ENCODE data around the gene RANBP3.
"Not testable (repeated sequence)": the region's sequence is repeated elsewhere in the genome, so short reads cannot be mapped to it uniquely, and the experiment has no call there.

The RANBP3 gene

GRCh38 chr19:6015841-6016545 is 38.1 kb upstream of the RANBP3 start:
- Histone ChIP-seq H3K36me3 (ENCODE audit: insufficient read depth, low read length) (peaks cover 19% of the 10 kb centered on the region), H3K4me1 (ENCODE audit: insufficient read depth, low read length) (peaks cover 9% of the 10 kb centered on the region), H3K4me3 (ENCODE audit: low read length) (no peak overlapping the region), H3K27me3 (ENCODE audit: insufficient read depth, low read length) (no peaks in the 10 kb centered on the region), H2AFZ (ENCODE audit: low read depth, low read length) (no peak overlapping the region), H3K9me3 (ENCODE audit: low read length) (no peaks in the 10 kb centered on the region)

- Histone ChIP-seq H2AFZ (ENCODE audit: low read depth, low read length) (no peak overlapping the region), H3K4me3 (ENCODE audit: low read length) (no peak overlapping the region), H3K36me3 (ENCODE audit: insufficient read depth, low read length) (peaks cover 23% of the 10 kb centered on the region), H3K9me3 (ENCODE audit: low read length) (no peaks in the 10 kb centered on the region), H3K27me3 (ENCODE audit: insufficient read depth, low read length) (no peaks in the 10 kb centered on the region), H3K4me1 (ENCODE audit: insufficient read depth, low read length) (peaks cover 9% of the 10 kb centered on the region)
Measured at GRCh38 chr19:6014551-6015135, 36.7 kb upstream of the RANBP3 start.

GRCh38 chr19:6012426-6013170 is 34.7 kb upstream of the RANBP3 start:
- Histone ChIP-seq H3K9me3 (ENCODE audit: low read length) (no peaks in the 10 kb centered on the region), H2AFZ (ENCODE audit: low read depth, low read length) (no peak overlapping the region), H3K4me1 (ENCODE audit: insufficient read depth, low read length) (peaks cover 9% of the 10 kb centered on the region), H3K36me3 (ENCODE audit: insufficient read depth, low read length) (peaks cover 33% of the 10 kb centered on the region), H3K4me3 (ENCODE audit: low read length) (no peak overlapping the region), H3K27me3 (ENCODE audit: insufficient read depth, low read length) (no peaks in the 10 kb centered on the region)

- H3K4me3 ChIP-seq (ENCODE audit: low read length), result no peak overlapping the region
- H3K27me3 ChIP-seq (ENCODE audit: insufficient read depth, low read length), result no peaks in the 10 kb centered on the region
- H3K4me1 ChIP-seq (ENCODE audit: insufficient read depth, low read length), result peaks cover 9% of the 10 kb centered on the region
- H3K36me3 ChIP-seq (ENCODE audit: insufficient read depth, low read length), result peaks cover 41% of the 10 kb centered on the region
- H3K9me3 ChIP-seq (ENCODE audit: low read length), result no peaks in the 10 kb centered on the region
- no peak overlapping the region for H2AFZ ChIP-seq (ENCODE audit: low read depth, low read length)
Measured at GRCh38 chr19:6011794-6012193, 33.9 kb upstream of the RANBP3 start.

GRCh38 chr19:6011206-6011605 is 33.3 kb upstream of the RANBP3 start:
- Histone ChIP-seq H3K4me1 (ENCODE audit: insufficient read depth, low read length) (peaks cover 9% of the 10 kb centered on the region), H3K36me3 (ENCODE audit: insufficient read depth, low read length) (peaks cover 42% of the 10 kb centered on the region), H2AFZ (ENCODE audit: low read depth, low read length) (no peak overlapping the region), H3K4me3 (ENCODE audit: low read length) (no peak overlapping the region), H3K27me3 (ENCODE audit: insufficient read depth, low read length) (no peaks in the 10 kb centered on the region), H3K9me3 (ENCODE audit: low read length) (no peaks in the 10 kb centered on the region)

GRCh38 chr19:6010107-6010506 is 32.2 kb upstream of the RANBP3 start:
- no peaks in the 10 kb centered on the region for H3K27me3 ChIP-seq (ENCODE audit: insufficient read depth, low read length)
- no peak overlapping the region for H2AFZ ChIP-seq (ENCODE audit: low read depth, low read length)
- peaks cover 9% of the 10 kb centered on the region for H3K4me1 ChIP-seq (ENCODE audit: insufficient read depth, low read length)
- no peaks in the 10 kb centered on the region for H3K9me3 ChIP-seq (ENCODE audit: low read length)
- peaks cover 53% of the 10 kb centered on the region for H3K36me3 ChIP-seq (ENCODE audit: insufficient read depth, low read length)
- H3K4me3 ChIP-seq (ENCODE audit: low read length), result no peak overlapping the region

- Histone ChIP-seq H3K4me3 (ENCODE audit: low read length) (no peak overlapping the region), H3K36me3 (ENCODE audit: insufficient read depth, low read length) (peaks cover 69% of the 10 kb centered on the region)
Measured at GRCh38 chr19:6007866-6008265, 29.9 kb upstream of the RANBP3 start.

GRCh38 chr19:6006896-6007295 is 29.0 kb upstream of the RANBP3 start:
- Histone ChIP-seq H3K4me1 (ENCODE audit: insufficient read depth, low read length) (no peaks in the 10 kb centered on the region), H3K4me3 (ENCODE audit: low read length) (no peak overlapping the region), H3K36me3 (ENCODE audit: insufficient read depth, low read length) (peaks cover 70% of the 10 kb centered on the region), H2AFZ (ENCODE audit: low read depth, low read length) (no peak overlapping the region), H3K27me3 (ENCODE audit: insufficient read depth, low read length) (no peaks in the 10 kb centered on the region), H3K9me3 (ENCODE audit: low read length) (no peaks in the 10 kb centered on the region)

More at GRCh38 chr19:6007866-6008265, 29.9 kb upstream of the RANBP3 start:
- Histone ChIP-seq H3K9me3 (ENCODE audit: low read length) (no peaks in the 10 kb centered on the region), H3K4me1 (ENCODE audit: insufficient read depth, low read length) (no peaks in the 10 kb centered on the region), H3K27me3 (ENCODE audit: insufficient read depth, low read length) (no peaks in the 10 kb centered on the region), H2AFZ (ENCODE audit: low read depth, low read length) (no peak overlapping the region)

GRCh38 chr19:6006070-6006446 is 28.1 kb upstream of the RANBP3 start:
- not testable (repeated sequence) for H3K9me3 ChIP-seq (ENCODE audit: low read length); H3K4me1 ChIP-seq (ENCODE audit: insufficient read depth, low read length); H3K4me3 ChIP-seq (ENCODE audit: low read length); H3K27me3 ChIP-seq (ENCODE audit: insufficient read depth, low read length); H2AFZ ChIP-seq (ENCODE audit: low read depth, low read length)
- peaks cover 75% of the 10 kb centered on the region for H3K36me3 ChIP-seq (ENCODE audit: insufficient read depth, low read length)

GRCh38 chr19:6005321-6006069 is 27.6 kb upstream of the RANBP3 start:
- Histone ChIP-seq H3K4me3 (ENCODE audit: low read length) (no peak overlapping the region), H3K36me3 (ENCODE audit: insufficient read depth, low read length) (peaks cover 79% of the 10 kb centered on the region), H3K4me1 (ENCODE audit: insufficient read depth, low read length) (no peaks in the 10 kb centered on the region), H3K27me3 (ENCODE audit: insufficient read depth, low read length) (no peaks in the 10 kb centered on the region), H3K9me3 (ENCODE audit: low read length) (no peaks in the 10 kb centered on the region), H2AFZ (ENCODE audit: low read depth, low read length) (no peak overlapping the region)

GRCh38 chr19:6003976-6004375 is 26.0 kb upstream of the RANBP3 start:
- H3K27me3 ChIP-seq (ENCODE audit: insufficient read depth, low read length), result no peaks in the 10 kb centered on the region
- no peaks in the 10 kb centered on the region for H3K9me3 ChIP-seq (ENCODE audit: low read length)
- H3K4me1 ChIP-seq (ENCODE audit: insufficient read depth, low read length), result no peaks in the 10 kb centered on the region
- H2AFZ ChIP-seq (ENCODE audit: low read depth, low read length), result no peak overlapping the region
- no peak overlapping the region for H3K4me3 ChIP-seq (ENCODE audit: low read length)
- peaks cover 80% of the 10 kb centered on the region for H3K36me3 ChIP-seq (ENCODE audit: insufficient read depth, low read length)

- H3K4me3 ChIP-seq (ENCODE audit: low read length), result no peak overlapping the region
- peaks cover 77% of the 10 kb centered on the region for H3K36me3 ChIP-seq (ENCODE audit: insufficient read depth, low read length)
- H2AFZ ChIP-seq (ENCODE audit: low read depth, low read length), result no peak overlapping the region
- H3K27me3 ChIP-seq (ENCODE audit: insufficient read depth, low read length), result no peaks in the 10 kb centered on the region
- no peaks in the 10 kb centered on the region for H3K4me1 ChIP-seq (ENCODE audit: insufficient read depth, low read length)
- no peaks in the 10 kb centered on the region for H3K9me3 ChIP-seq (ENCODE audit: low read length)
Measured at GRCh38 chr19:6002591-6002990, 24.7 kb upstream of the RANBP3 start.

Measured in neuron (in vitro differentiated cells).